VCaP (cell line): Measurements from ENCODE around the gene SFXN3.
A peak's percentile ranks its signal among the peaks of the same experiment; 100 is the strongest.

ENCODE experiments used
- H3K27ac ChIP-seq: fragments of 450-650 bp; 2 replicates; pipeline ENCODE4 v1.5.1; 2017
- CTCF ChIP-seq: fragments of 450-650 bp; conservative IDR thresholded peaks from 2 replicates; pipeline ENCODE4 v1.5.1; 2017; ENCODE audit warnings: mild to moderate bottlenecking, moderate library complexity

Gene SFXN3

DNA sequence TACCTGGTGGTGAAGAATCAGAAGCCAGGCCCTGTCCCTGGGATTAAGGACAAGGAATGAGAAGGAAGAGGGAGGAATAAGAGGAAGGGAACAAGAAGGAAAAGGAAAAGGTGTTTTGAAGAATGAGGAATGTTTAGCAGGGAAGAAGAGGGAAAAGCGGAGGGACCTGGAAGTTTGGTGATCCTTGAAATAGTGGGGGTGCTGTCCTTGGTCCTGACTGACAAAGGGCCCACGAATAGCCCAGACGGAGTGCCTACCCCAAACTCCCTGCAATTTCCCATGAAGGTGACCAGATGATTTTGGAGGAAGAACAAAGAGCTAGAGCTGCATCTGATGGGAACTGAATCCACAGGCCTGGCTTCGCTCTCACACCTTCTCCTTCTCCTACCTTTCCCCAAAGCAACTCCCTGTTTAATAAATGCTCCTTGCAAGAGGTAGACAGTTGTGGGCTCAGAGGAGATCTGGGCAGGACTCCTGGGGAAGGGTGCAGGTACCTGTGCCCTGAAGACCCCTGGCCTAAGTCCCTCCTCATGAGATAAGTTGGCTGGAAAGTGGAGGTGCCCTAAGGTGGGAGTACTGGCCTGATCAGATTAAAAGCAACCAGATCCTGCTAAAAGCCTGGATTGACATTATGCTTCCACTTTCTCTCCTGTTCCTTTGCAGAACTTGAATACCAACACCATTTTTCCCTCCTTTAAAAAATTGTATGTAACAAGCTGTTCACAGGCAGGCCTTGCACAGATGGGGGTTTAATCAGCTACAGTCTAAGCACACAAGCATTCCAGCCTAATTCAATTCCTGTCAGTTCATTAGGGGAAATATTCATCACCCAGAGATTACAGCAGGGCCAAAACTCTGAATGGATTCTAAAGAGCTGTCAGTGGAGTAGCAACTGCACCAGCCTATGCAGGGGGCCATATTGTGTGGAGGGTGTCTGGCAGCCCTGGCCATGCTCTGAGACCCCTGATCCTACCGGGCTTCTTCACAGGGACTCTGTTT is 50.2 kb downstream of the SFXN3 start:
- H3K27ac ChIP-seq = no peak overlapping the region
- no peak for TF ChIP-seq CTCF

GRCh38 chr10:101085846-101086245 is 54.8 kb downstream of the SFXN3 start:
- no peak overlapping the region for H3K27ac ChIP-seq
- no peak for TF ChIP-seq CTCF

DNA sequence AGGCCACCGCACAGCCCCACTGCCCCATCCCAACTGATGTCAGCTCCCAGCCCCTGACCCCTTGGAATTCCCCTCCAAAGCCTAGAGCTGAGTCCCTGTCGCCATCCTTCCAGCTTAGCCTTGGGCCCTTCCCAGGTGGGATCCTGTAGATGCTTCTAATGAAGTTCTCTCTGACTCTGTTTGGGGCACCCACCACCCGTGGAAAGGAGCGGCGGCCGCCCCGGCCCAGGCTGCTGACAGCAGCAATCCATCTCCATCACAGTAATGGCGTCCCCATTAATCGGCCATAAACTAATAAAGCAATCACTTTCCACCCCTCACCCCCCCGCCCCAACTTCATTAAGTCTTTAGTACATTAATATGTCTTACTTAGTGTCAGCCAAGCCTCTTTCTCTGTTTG is 56.3 kb downstream of the SFXN3 start:
- TF ChIP-seq CTCF = no peak
- no peak overlapping the region for H3K27ac ChIP-seq

GRCh38 chr10:101087965-101088364 is 56.9 kb downstream of the SFXN3 start:
- TF ChIP-seq CTCF = no peak
- no peak overlapping the region for H3K27ac ChIP-seq

GRCh38 chr10:101089520-101090299 is 58.7 kb downstream of the SFXN3 start:
- no peak for TF ChIP-seq CTCF
- no peak overlapping the region; the same call in 1 of the 2 replicates for H3K27ac ChIP-seq

- H3K27ac ChIP-seq = peak overlapping the region; percentile 73
- TF ChIP-seq CTCF = no peak
Measured at GRCh38 chr10:101090597-101090996, 59.6 kb downstream of the SFXN3 start.
